Dendritic cell treated with granulocyte-macrophage colony-stimulating factor and Interleukin-4, amounts not matched to agents 40 ng/mL and 50 ng/mL, for 4 days (primary cell): ENCODE measurements around the gene RSKR.

Experiments used
- H3K27ac Mint-ChIP-seq: one replicate; pipeline ENCODE4 v1.8.0; 2022; ENCODE audit warnings: mild to moderate bottlenecking, mixed read lengths
- H3K27me3 Mint-ChIP-seq: one replicate; pipeline ENCODE4 v1.8.0; 2022; ENCODE audit warnings: mild to moderate bottlenecking, mixed read lengths
- H3K36me3 Mint-ChIP-seq: one replicate; pipeline ENCODE4 v1.8.0; 2022; ENCODE audit warnings: low read depth, mixed read lengths
- H3K4me1 Mint-ChIP-seq: one replicate; pipeline ENCODE4 v1.8.0; 2022; ENCODE audit warnings: low read depth, mixed read lengths
- H3K4me3 Mint-ChIP-seq: one replicate; pipeline ENCODE4 v1.8.0; 2022; ENCODE audit warnings: mild to moderate bottlenecking, moderate library complexity, mixed read lengths
- H3K9me3 Mint-ChIP-seq: one replicate; pipeline ENCODE4 v1.8.0; 2022; ENCODE audit warnings: mixed read lengths
- intact Hi-C: fragments of 100-400 bp; cut with micrococcal nuclease; formaldehyde crosslinking; loops from one replicate; pipeline ENCODE4 v1.15.0; 2022

RSKR gene

GRCh38 chr17:28644787-28645575, 31.0 kb upstream of the RSKR start, which contains the start of gene BLTP2:
Gene BLTP2, minus strand, starts transcription at chr17:28645158. Its CDS starts 102 bp downstream, at chr17:28645056.
- H3K27ac Mint-ChIP-seq = peak within 1 kb of the TSS; percentile 93
- intact Hi-C loops = loop anchor here (1.0 to 5.0 kb wide), 3 partner anchors 16 to 72 kb away; partner anchors contain the start of genes RAB34, RPL23A, SDF2 and SPAG5
- no peaks in the 10 kb centered on the region for H3K27me3 Mint-ChIP-seq
- peaks cover 80% of the 10 kb centered on the region for H3K36me3 Mint-ChIP-seq
- peak within 1 kb of the TSS; percentile 97 for H3K4me3 Mint-ChIP-seq
- no peaks in the 10 kb centered on the region for H3K9me3 Mint-ChIP-seq
- peaks cover 45% of the 10 kb centered on the region for H3K4me1 Mint-ChIP-seq

GRCh38 chr17:28643983-28644786, 30.2 kb upstream of the RSKR start:
- Mint-ChIP-seq H3K4me1 (peaks cover 51% of the 10 kb centered on the region), H3K27me3 (no peaks in the 10 kb centered on the region), H3K4me3 (peak overlapping the region; percentile 97), H3K27ac (peak overlapping the region; percentile 93), H3K36me3 (peaks cover 83% of the 10 kb centered on the region), H3K9me3 (no peaks in the 10 kb centered on the region)
- intact Hi-C loops = no loop called here

- intact Hi-C loops = no loop called here
- no peak overlapping the region for H3K27ac Mint-ChIP-seq
- H3K36me3 Mint-ChIP-seq = peaks cover 90% of the 10 kb centered on the region
- H3K4me1 Mint-ChIP-seq = peaks cover 72% of the 10 kb centered on the region
- no peak overlapping the region for H3K4me3 Mint-ChIP-seq
- no peaks in the 10 kb centered on the region for H3K9me3 Mint-ChIP-seq
- no peaks in the 10 kb centered on the region for H3K27me3 Mint-ChIP-seq
Measured at GRCh38 chr17:28641579-28641978, 27.6 kb upstream of the RSKR start.

- H3K9me3 Mint-ChIP-seq = no peaks in the 10 kb centered on the region
- no peak overlapping the region for H3K4me3 Mint-ChIP-seq
- intact Hi-C loops = no loop called here
- H3K27ac Mint-ChIP-seq = peak overlapping the region; percentile 63
- peaks cover 100% of the 10 kb centered on the region for H3K36me3 Mint-ChIP-seq
- H3K27me3 Mint-ChIP-seq = no peaks in the 10 kb centered on the region
- peaks cover 86% of the 10 kb centered on the region for H3K4me1 Mint-ChIP-seq
Measured at GRCh38 chr17:28635506-28635905, 21.5 kb upstream of the RSKR start.

GRCh38 chr17:28634206-28634865, 20.4 kb upstream of the RSKR start:
- H3K4me1 Mint-ChIP-seq = peaks cover 78% of the 10 kb centered on the region
- H3K27ac Mint-ChIP-seq = peak overlapping the region; percentile 63
- no peaks in the 10 kb centered on the region for H3K9me3 Mint-ChIP-seq
- H3K27me3 Mint-ChIP-seq = no peaks in the 10 kb centered on the region
- H3K4me3 Mint-ChIP-seq = peak overlapping the region; percentile 72
- H3K36me3 Mint-ChIP-seq = peaks cover 100% of the 10 kb centered on the region
- intact Hi-C loops = no loop called here

- intact Hi-C loops = no loop called here
- Mint-ChIP-seq H3K27ac (peak overlapping the region; percentile 72), H3K4me3 (no peak overlapping the region), H3K4me1 (peaks cover 45% of the 10 kb centered on the region), H3K27me3 (no peaks in the 10 kb centered on the region), H3K9me3 (no peaks in the 10 kb centered on the region), H3K36me3 (peaks cover 97% of the 10 kb centered on the region)
Measured at GRCh38 chr17:28626818-28627217, 12.8 kb upstream of the RSKR start.

- no peaks in the 10 kb centered on the region for H3K9me3 Mint-ChIP-seq
- intact Hi-C loops = no loop called here
- H3K27me3 Mint-ChIP-seq = no peaks in the 10 kb centered on the region
- peaks cover 98% of the 10 kb centered on the region for H3K36me3 Mint-ChIP-seq
- H3K4me1 Mint-ChIP-seq = peaks cover 39% of the 10 kb centered on the region
- H3K27ac Mint-ChIP-seq = peak overlapping the region; percentile 17
- no peak overlapping the region for H3K4me3 Mint-ChIP-seq
Measured at GRCh38 chr17:28624148-28624547, 10.2 kb upstream of the RSKR start.

GRCh38 chr17:28623696-28624095, 9.7 kb upstream of the RSKR start:
- Mint-ChIP-seq H3K9me3 (no peaks in the 10 kb centered on the region), H3K4me3 (no peak overlapping the region), H3K27me3 (no peaks in the 10 kb centered on the region), H3K36me3 (peaks cover 100% of the 10 kb centered on the region), H3K4me1 (peaks cover 39% of the 10 kb centered on the region), H3K27ac (no peak overlapping the region)
- intact Hi-C loops = no loop called here

- no peaks in the 10 kb centered on the region for H3K27me3 Mint-ChIP-seq
- H3K27ac Mint-ChIP-seq = no peak overlapping the region
- H3K36me3 Mint-ChIP-seq = peaks cover 100% of the 10 kb centered on the region
- H3K9me3 Mint-ChIP-seq = no peaks in the 10 kb centered on the region
- peaks cover 27% of the 10 kb centered on the region for H3K4me1 Mint-ChIP-seq
- intact Hi-C loops = no loop called here
- H3K4me3 Mint-ChIP-seq = no peak overlapping the region
Measured at GRCh38 chr17:28622186-28622585, 8.2 kb upstream of the RSKR start.

GRCh38 chr17:28620010-28620409, 6.0 kb upstream of the RSKR start:
- no peaks in the 10 kb centered on the region for H3K27me3 Mint-ChIP-seq
- peaks cover 100% of the 10 kb centered on the region for H3K36me3 Mint-ChIP-seq
- H3K27ac Mint-ChIP-seq = no peak overlapping the region
- H3K9me3 Mint-ChIP-seq = no peaks in the 10 kb centered on the region
- peaks cover 25% of the 10 kb centered on the region for H3K4me1 Mint-ChIP-seq
- intact Hi-C loops = no loop called here
- no peak overlapping the region for H3K4me3 Mint-ChIP-seq

- H3K27me3 Mint-ChIP-seq = no peaks in the 10 kb centered on the region
- H3K36me3 Mint-ChIP-seq = peaks cover 100% of the 10 kb centered on the region
- peaks cover 33% of the 10 kb centered on the region for H3K4me1 Mint-ChIP-seq
- H3K27ac Mint-ChIP-seq = no peak overlapping the region
- no peak overlapping the region for H3K4me3 Mint-ChIP-seq
- intact Hi-C loops = no loop called here
- no peaks in the 10 kb centered on the region for H3K9me3 Mint-ChIP-seq
Measured at GRCh38 chr17:28618464-28618863, 4.5 kb upstream of the RSKR start.

GRCh38 chr17:28616281-28616680, 2.3 kb upstream of the RSKR start:
- Mint-ChIP-seq H3K27ac (no peak overlapping the region), H3K4me3 (no peak overlapping the region), H3K4me1 (peaks cover 46% of the 10 kb centered on the region), H3K27me3 (no peaks in the 10 kb centered on the region), H3K36me3 (peaks cover 100% of the 10 kb centered on the region), H3K9me3 (no peaks in the 10 kb centered on the region)
- intact Hi-C loops = no loop called here

- intact Hi-C loops = no loop called here
- Mint-ChIP-seq H3K36me3 (peaks cover 100% of the 10 kb centered on the region), H3K4me3 (no peak overlapping the region), H3K9me3 (no peaks in the 10 kb centered on the region), H3K4me1 (peaks cover 46% of the 10 kb centered on the region), H3K27me3 (no peaks in the 10 kb centered on the region), H3K27ac (no peak overlapping the region)
Measured at GRCh38 chr17:28615260-28615940, 1.4 kb upstream of the RSKR start.
